Endothelial cell (in vitro differentiated cells): ENCODE data around the gene ASCL3. TPM values are rescaled to one million over a fixed set of nuclear protein-coding genes. Genes with fewer than 3 reads are reported as not detected.

Experiments used
- DNase-seq: peaks from one replicate; pipeline ENCODE4 v3.0.0; 2021; ENCODE audit warnings: low spot score
- H3K27ac Mint-ChIP-seq: one replicate; pipeline ENCODE4 v1.8.0; 2021; ENCODE audit warnings: mixed read lengths, inconsistent platforms; ENCODE audit not compliant: unreplicated experiment
- H3K27me3 Mint-ChIP-seq: one replicate; pipeline ENCODE4 v1.8.0; 2021; ENCODE audit warnings: mild to moderate bottlenecking, moderate library complexity, mixed read lengths, inconsistent platforms; ENCODE audit not compliant: unreplicated experiment
- H3K36me3 Mint-ChIP-seq: one replicate; pipeline ENCODE4 v1.8.0; 2021; ENCODE audit warnings: mild to moderate bottlenecking, low read depth, mixed read lengths, inconsistent platforms; ENCODE audit not compliant: unreplicated experiment
- H3K4me1 Mint-ChIP-seq: one replicate; pipeline ENCODE4 v1.8.0; 2021; ENCODE audit warnings: mild to moderate bottlenecking, mixed read lengths, inconsistent platforms; ENCODE audit not compliant: unreplicated experiment
- H3K4me3 Mint-ChIP-seq: one replicate; pipeline ENCODE4 v1.8.0; 2021; ENCODE audit warnings: mild to moderate bottlenecking, mixed read lengths, inconsistent platforms; ENCODE audit not compliant: unreplicated experiment
- H3K9me3 Mint-ChIP-seq: one replicate; pipeline ENCODE4 v1.8.0; 2021; ENCODE audit warnings: mixed read lengths, inconsistent platforms; ENCODE audit not compliant: unreplicated experiment
- CTCF ChIP-seq: fragments of 200-600 bp; sonication (generic); IDR thresholded peaks from one replicate; pipeline ENCODE4 v1.5.0; 2021; ENCODE audit warnings: antibody characterized with exemption; ENCODE audit not compliant: unreplicated experiment
- total RNA-seq: library from RNA; stranded (reverse); fragmentation: NEBNext Ultra II Directional; extraction: Animal tissue kit (Norgen Biotek cat#: 25700); gene quantifications from one replicate; pipeline ENCODE4 v1.2.1, GENCODE V29; 2021; ENCODE audit not compliant: unreplicated experiment

ASCL3 gene
- total RNA-seq, 1 donor from 2014 or later: not detected

GRCh38 chr11:8971196-8971923 is 28.5 kb upstream of the ASCL3 start:
- H3K9me3 Mint-ChIP-seq: no peaks in the 10 kb centered on the region
- DNase-seq: no peak
- H3K27ac Mint-ChIP-seq: no peak overlapping the region
- no peaks in the 10 kb centered on the region for H3K27me3 Mint-ChIP-seq
- no peaks in the 10 kb centered on the region for H3K4me1 Mint-ChIP-seq
- H3K36me3 Mint-ChIP-seq: no peaks in the 10 kb centered on the region
- no peak overlapping the region for H3K4me3 Mint-ChIP-seq
- no peak for TF ChIP-seq CTCF

- Mint-ChIP-seq H3K27ac (no peak overlapping the region), H3K27me3 (peaks cover 6% of the 10 kb centered on the region), H3K36me3 (no peaks in the 10 kb centered on the region), H3K4me3 (no peak overlapping the region), H3K4me1 (peaks cover 16% of the 10 kb centered on the region), H3K9me3 (no peaks in the 10 kb centered on the region)
- no peak for TF ChIP-seq CTCF
- no peak for DNase-seq
Observed at GRCh38 chr11:8967184-8967583, 24.4 kb upstream of the ASCL3 start.

- no peaks in the 10 kb centered on the region for H3K9me3 Mint-ChIP-seq
- no peak for TF ChIP-seq CTCF
- H3K27me3 Mint-ChIP-seq: peaks cover 6% of the 10 kb centered on the region
- peaks cover 16% of the 10 kb centered on the region for H3K4me1 Mint-ChIP-seq
- H3K27ac Mint-ChIP-seq: peak within 1 kb of the TSS; percentile 94
- peak; percentile 78 for DNase-seq
- no peaks in the 10 kb centered on the region for H3K36me3 Mint-ChIP-seq
- H3K4me3 Mint-ChIP-seq: peak within 1 kb of the TSS; percentile 97
Observed at GRCh38 chr11:8964324-8965320, 21.8 kb upstream of the ASCL3 start, which contains the start of gene TMEM9B. Gene TMEM9B (minus strand): TSS chr11:8964442. CDS start chr11:8964313, 129 bp downstream.

GRCh38 chr11:8963569-8964323 is 20.9 kb upstream of the ASCL3 start:
- peak; percentile 62 for DNase-seq
- Mint-ChIP-seq H3K9me3 (no peaks in the 10 kb centered on the region), H3K27ac (peak overlapping the region; percentile 94), H3K36me3 (no peaks in the 10 kb centered on the region), H3K27me3 (peaks cover 6% of the 10 kb centered on the region), H3K4me3 (peak overlapping the region; percentile 97), H3K4me1 (peaks cover 16% of the 10 kb centered on the region)
- TF ChIP-seq CTCF: no peak
